Keratinocyte (primary cell): ENCODE results near the gene SERP2.

Experiments used
- CTCF ChIP-seq, 3 experiments: IDR thresholded peaks in 1 of 3; conservative IDR thresholded peaks in 1 of 3; optimal IDR thresholded peaks in 1 of 3; 2 replicates in 2 of 3; 3 replicates in 1 of 3; pipeline versions ENCODE3 to v1.5.1; 2011; ENCODE audit warnings: low read length in 3 of 3, mild to moderate bottlenecking in 3 of 3, moderate library complexity in 2 of 3, control low read depth in 1 of 3, inconsistent platforms in 1 of 3; ENCODE audit not compliant: insufficient read depth in 2 of 3; ENCODE audit errors: extremely low read depth in 1 of 3
- EZH2 ChIP-seq: IDR thresholded peaks from one replicate; pipeline ENCODE4 v1.6.1; 2012; ENCODE audit warnings: inconsistent platforms, mild to moderate bottlenecking, low read length, moderate library complexity

GRCh38 chr13:44420376-44421220 is 47.0 kb downstream of the SERP2 start:
- no peak for TF ChIP-seq EZH2
- no peak for TF ChIP-seq CTCF (optimal IDR thresholded peaks at IDR 0.05 in 1 of 3, IDR thresholded peaks at IDR 0.05 in 1 of 3, conservative IDR thresholded peaks at IDR 0.05 in 1 of 3; ENCODE audit: extremely low read depth in 1 of 3, insufficient read depth in 2 of 3, low read length in 3 of 3)
